Activated T-cell treated with anti-CD3 and anti-CD28 coated beads, Interleukin-2, amount 50 U/mL, for 48 hours (primary cell): ENCODE results near the gene NLRC5.

Source experiments
- DNase-seq, 2 experiments: peaks; one replicate each; pipeline ENCODE4 v3.0.0-alpha.2; 2020

Gene NLRC5

GRCh38 chr16:57026778-57027062 lies 37.4 kb downstream of the NLRC5 start:
- no peak for DNase-seq

DNA sequence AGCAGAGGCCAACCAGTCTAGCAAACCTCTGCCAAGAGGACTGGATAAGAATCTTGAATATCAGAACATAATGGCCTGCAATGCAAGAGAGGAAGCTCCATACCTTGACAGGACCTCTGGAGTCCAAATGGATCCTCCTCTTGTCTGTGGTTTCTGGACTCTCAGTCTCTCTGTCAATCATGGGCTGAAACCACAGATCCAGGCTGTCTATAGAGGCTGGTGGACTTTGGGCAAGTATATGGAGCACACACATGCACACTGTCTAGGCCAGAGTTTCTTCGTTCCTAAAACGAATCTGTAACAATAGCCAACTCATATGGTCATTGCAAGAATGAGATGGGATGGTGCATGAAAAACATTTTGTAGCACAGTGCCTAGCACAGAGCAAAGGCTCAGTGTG lies 37.7 kb downstream of the NLRC5 start:
- no peak for DNase-seq

DNA sequence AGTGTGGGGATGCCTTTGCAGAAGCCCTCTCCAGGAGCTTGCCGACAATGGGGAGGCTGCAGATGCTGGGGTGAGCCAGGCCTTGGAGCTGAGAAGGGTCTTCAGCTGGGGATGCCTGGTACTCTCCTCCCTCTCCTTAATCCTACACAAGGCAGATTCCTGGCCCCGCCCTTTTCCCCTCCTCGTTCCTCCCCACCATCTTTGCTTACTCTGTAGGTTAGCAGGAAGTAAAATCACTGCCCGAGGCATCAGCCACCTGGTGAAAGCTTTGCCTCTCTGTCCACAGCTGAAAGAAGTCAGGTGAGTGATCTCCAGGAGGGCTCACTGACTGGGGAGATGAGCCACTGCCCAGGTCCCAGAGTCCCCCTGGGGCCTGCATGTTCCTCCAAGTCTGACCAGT lies 38.7 kb downstream of the NLRC5 start:
- no peak for DNase-seq

DNA sequence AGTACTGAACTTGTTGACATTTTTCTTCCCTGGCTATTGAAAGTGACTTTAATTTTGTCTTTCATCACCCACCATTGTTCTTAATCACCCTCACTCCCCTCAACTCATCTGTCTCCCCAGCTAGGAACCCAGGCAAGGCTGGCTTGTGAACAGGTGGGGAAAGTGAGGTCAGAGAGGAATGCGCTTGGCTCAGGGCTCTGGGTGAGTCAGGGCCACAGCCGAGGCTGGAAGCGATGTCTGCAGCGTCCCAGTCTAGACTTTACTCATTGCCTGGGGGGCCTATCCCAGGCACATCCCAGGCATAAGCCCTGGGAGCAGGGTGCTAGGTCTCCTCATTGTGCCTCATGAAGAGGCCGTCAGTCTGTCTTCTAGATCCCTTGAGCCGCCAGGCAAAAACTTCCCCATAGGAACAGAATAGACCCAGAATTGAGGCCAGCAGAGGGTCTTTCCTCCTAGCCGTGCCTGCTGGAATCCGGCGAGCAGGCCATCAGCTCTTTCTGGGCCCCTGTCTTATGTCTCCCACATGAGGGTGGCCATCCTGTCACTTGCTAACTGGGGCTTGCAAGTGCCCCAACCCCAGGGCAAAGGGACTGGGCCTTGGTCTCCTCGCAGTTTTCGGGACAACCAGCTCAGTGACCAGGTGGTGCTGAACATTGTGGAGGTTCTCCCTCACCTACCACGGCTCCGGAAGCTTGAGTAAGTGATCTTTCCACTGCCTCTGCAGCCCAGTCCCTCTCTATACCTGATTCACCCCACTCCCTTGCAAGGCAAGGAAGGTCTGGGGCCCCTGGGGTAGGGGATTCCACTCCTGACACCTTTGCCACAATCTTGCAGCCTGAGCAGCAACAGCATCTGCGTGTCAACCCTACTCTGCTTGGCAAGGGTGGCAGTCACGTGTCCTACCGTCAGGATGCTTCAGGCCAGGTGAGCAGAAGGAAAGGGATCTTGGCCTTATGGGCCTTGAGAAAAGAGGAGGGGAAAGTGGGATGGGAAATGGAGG lies 40.1 kb downstream of the NLRC5 start:
- no peak for DNase-seq

DNA sequence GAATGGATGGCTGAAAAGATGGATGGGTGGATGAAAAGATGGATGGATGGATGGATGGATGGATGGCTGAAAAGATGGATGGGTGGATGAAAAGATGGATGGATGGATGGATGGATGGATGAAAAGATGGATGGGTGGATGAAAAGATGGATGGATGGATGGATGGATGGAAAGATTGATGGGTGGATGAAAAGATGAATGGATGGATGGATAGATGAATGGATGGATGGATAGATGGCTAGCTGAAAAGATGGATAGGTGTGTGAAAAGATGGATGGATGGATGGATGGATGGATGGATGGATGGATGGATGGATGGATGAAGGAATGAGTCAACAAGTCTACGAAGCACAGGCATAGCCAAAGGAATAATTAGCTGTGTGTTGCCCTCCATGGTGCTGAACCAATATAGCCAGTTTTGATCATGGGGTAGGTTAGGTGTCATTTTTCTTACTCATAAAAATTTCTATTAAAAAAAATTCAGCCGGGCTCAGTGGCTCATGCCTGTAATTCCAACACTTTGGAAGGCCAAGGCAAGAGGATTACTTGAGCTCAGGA lies 41.1 kb downstream of the NLRC5 start:
- no peak for DNase-seq

GRCh38 chr16:57031156-57031555 lies 41.8 kb downstream of the NLRC5 start:
- no peak for DNase-seq

- no peak for DNase-seq
These were observed 43.0 kb downstream of the NLRC5 start for GRCh38 chr16:57032346-57032745.

DNA sequence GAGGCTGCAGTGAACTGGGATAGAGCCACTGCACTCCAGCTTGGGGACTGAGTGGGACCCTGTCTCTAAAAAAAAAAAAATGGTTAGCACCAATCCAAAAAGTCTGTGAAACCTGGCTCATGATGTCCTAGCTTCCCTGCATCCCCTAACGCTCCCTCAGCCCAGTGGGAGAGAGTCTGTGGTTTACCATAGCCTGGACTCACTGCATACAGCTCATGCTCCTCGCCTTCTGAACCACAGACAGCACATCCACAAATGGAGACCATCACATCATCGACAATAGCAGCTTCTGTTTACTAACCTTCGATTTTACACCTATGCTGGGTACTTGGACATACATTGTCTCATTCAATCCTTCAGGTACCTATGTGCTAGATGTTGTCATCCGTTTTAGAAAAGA lies 43.6 kb downstream of the NLRC5 start:
- no peak for DNase-seq

DNA sequence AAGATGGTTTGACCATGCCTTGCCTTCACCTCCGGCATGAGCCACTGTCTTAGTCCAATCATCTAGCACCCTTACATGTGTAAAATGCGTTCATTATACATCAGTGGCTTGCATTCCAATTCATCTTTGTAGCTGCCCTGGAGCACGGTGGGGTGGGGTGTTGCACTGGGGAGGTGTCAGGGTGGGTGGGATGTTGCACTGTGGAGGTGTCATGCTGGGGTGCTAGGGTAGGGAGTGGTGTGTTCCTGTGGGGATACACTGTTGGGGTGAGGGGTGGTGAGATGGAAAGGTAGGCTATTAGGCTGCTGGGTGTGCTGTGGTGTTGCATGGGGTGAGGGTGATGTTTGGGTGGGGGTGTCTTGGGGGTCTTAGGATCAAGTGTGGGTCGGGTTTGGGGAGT lies 47.0 kb downstream of the NLRC5 start:
- DNase-seq: no peak

- no peak for DNase-seq
These were observed 47.6 kb downstream of the NLRC5 start for GRCh38 chr16:57036945-57037344.

- no peak for DNase-seq
These were observed 48.8 kb downstream of the NLRC5 start for GRCh38 chr16:57038166-57038565.

- DNase-seq: peak; percentile 48 to 65
These were observed 49.9 kb downstream of the NLRC5 start for GRCh38 chr16:57039148-57039812.

GRCh38 chr16:57041182-57042156 lies 52.1 kb downstream of the NLRC5 start:
- DNase-seq: peak; percentile 90

DNA sequence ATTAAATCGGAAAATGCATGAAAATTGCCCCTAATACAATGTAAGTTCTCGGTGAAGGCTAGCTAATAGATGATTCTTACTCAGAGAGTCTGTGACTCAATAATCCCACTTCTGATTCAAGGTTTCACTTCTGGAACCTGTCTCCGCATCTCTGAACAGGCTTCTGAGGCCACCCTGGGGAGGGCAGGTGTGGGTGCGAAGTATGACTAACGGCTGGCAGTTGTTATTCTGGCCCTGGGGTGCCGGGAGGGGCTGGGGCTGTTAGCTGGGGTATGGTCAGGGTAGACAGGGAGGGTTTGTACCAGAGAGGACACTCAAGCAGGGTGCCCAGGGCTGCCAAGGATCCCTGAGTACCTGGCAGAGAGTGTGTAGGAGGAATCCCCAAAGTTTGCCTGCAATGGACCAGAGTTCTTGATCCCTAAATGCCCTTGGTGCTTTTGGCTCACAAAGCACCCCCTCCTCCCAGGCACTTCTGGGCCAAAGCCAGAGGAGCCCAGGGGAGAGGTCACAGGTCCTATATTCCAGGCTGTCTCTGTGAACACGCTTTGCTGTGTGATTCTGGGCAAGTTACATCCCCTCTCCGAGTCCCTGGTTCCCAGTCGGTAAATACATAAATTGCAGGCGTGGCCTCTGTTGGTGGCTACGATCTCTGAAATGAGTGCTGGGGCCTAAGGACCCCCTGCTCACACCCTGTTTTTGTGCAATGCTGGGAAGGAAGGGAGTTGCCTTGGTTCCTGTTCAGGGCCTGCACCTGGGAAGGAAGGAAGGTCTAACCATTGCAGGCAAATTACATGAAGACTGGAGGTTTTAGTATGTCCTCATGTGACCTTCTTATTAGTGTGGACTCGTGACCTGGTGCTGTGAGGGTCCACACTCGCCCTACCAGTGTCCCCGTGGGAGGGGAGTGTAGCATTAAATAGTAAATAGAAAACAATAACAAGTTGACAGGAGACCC lies 53.1 kb downstream of the NLRC5 start:
- DNase-seq: peak; percentile 86 to 89

GRCh38 chr16:57043248-57043647 lies 53.9 kb downstream of the NLRC5 start:
- no peak for DNase-seq

GRCh38 chr16:57044931-57045693 lies 55.8 kb downstream of the NLRC5 start:
- no peak for DNase-seq

DNA sequence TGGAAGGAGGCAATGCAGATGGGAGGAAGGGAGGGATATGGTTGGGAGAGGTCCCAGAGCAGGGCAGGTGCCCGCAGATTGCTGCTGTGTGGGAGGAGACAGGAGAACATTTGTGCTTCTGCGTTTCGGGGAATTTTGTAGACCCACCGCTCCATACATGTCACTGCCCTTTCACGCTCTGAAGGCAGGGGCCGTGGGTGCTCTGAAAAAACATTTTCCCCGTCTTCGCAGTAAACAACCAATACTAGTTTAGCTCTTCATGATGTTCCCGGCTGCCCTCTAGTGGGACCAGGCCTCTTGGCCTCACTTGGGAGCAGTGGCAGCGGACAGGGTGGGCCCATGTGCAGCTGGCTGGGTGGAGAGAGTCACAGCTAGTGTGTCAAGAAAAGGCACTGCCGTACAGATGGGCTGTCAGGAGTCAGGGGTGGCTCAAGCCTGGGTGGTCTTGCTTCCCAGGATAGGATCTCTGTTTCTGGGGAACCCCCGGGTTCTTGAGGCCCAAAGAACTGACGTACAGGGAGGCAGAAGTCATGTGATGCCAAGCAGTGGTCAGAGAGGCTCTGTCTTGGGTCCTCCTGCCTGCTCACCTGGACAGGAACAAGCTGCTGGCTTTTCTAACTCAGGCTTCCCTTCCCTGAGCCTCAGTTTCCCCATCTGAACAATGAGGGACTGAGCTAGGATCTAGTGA lies 56.5 kb downstream of the NLRC5 start:
- DNase-seq: peak; percentile 50 to 53

DNA sequence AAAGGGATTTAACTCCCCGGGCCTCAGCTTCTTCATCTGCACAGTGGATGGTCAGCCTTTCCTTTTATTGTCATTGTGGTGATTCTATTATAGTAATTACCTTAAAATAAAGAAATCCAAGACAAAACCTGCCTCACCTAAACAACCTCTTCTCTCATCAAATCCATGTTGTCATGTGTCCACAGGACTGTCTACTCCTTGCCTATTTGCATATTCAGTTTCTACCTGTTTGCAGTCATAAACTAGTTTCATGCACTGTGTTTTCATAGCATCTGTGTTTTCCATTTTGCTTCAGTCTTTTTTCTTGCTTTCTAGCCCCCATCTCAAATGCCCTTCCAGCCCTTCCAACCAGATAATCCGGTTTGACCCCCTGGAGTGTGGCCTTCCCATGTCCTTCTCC lies 58.7 kb downstream of the NLRC5 start:
- DNase-seq: no peak

GRCh38 chr16:57049678-57050077 lies 60.3 kb downstream of the NLRC5 start:
- DNase-seq: no peak

- no peak for DNase-seq
These were observed 62.4 kb downstream of the NLRC5 start for GRCh38 chr16:57051696-57052228.
